ENCODE data around the gene PCLO.

PCLO gene

GRCh38 chr7:82926477-82926876 lies 236.2 kb downstream of the PCLO start:
- Histone ChIP-seq H3K18ac (ENCODE audit: low read depth in 1 of 2, low read length in 2 of 2) (no peak overlapping the region), H3K23ac (ENCODE audit: low read length in 2 of 2) (no peak overlapping the region), H2BK15ac (ENCODE audit: low read depth, poor library complexity, severe bottlenecking) (no peak overlapping the region), H2BK12ac (ENCODE audit: low read length in 2 of 2) (no peak overlapping the region), H3K9ac (ENCODE audit: low read length) (no peak overlapping the region), H3K9me3 (ENCODE audit: control insufficient read depth, low read length) (no peaks in the 10 kb centered on the region), H2AFZ (ENCODE audit: low read depth, low read length) (no peak overlapping the region), H4K91ac (ENCODE audit: low read length) (no peak overlapping the region), H3K27ac (ENCODE audit: low read length, poor library complexity, severe bottlenecking) (no peak overlapping the region), H2BK120ac (ENCODE audit: low read depth, low read length) (no peak overlapping the region), H3K4me2 (ENCODE audit: low read length, poor library complexity, severe bottlenecking) (no peak overlapping the region), H2AK5ac (ENCODE audit: low read length, severe bottlenecking) (no peak overlapping the region), H3K27me3 (ENCODE audit: control insufficient read depth in 1 of 2, insufficient read depth in 1 of 2, low read length in 2 of 2) (no peaks in the 10 kb centered on the region), H4K8ac (ENCODE audit: low read length) (no peak overlapping the region), H3K36me3 (ENCODE audit: control insufficient read depth in 1 of 2, insufficient read depth in 2 of 2, low read depth in 1 of 2, low read length in 2 of 2) (no peaks in the 10 kb centered on the region), H3K4ac (ENCODE audit: low read depth in 1 of 2, low read length in 2 of 2) (no peak overlapping the region), H2BK5ac (ENCODE audit: low read depth, low read length, poor library complexity, severe bottlenecking) (no peak overlapping the region), H3K4me1 (ENCODE audit: control insufficient read depth, insufficient read depth, low read depth, low read length) (no peaks in the 10 kb centered on the region), H3K14ac (ENCODE audit: low read length in 2 of 2) (no peak overlapping the region), H3K4me3 (ENCODE audit: insufficient read depth in 1 of 2, low read depth in 1 of 2, low read length in 2 of 2) (no peak overlapping the region), H3K79me1 (replicated peaks; ENCODE audit: low read length, poor library complexity, severe bottlenecking) (no peaks in the 10 kb centered on the region)
- 100% methylated on average over 1 of the region's 2 CpGs for WGBS
- no peak for DNase-seq

DNA sequence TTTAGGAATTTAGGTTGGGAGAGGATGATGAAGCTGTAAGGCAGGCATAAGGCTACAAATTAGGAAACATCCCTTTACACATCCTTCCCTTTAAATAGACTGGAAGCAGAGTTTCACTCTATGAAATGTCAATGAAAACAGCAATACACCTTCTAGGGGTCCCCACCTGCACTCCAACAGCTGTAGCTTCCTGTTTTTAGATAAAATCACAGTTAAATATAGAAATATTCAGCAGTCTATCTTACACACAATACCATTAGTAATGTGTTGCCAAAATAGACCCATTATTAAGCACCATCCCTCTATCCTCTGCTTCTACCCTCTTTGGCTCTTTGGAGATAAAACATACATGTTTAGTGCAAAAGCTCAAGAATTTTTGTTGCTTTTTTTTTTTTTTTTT lies 237.4 kb downstream of the PCLO start:
- H2BK15ac ChIP-seq (ENCODE audit: low read depth, poor library complexity, severe bottlenecking): no peak overlapping the region
- H3K4ac ChIP-seq (ENCODE audit: low read depth in 1 of 2, low read length in 2 of 2): no peak overlapping the region
- no peak overlapping the region for H2AFZ ChIP-seq (ENCODE audit: low read depth, low read length)
- H3K4me3 ChIP-seq (ENCODE audit: insufficient read depth in 1 of 2, low read depth in 1 of 2, low read length in 2 of 2): no peak overlapping the region
- H3K4me1 ChIP-seq (ENCODE audit: control insufficient read depth, insufficient read depth, low read depth, low read length): no peaks in the 10 kb centered on the region
- no peak overlapping the region for H3K27ac ChIP-seq (ENCODE audit: low read length, poor library complexity, severe bottlenecking)
- H3K23ac ChIP-seq (ENCODE audit: low read length in 2 of 2): no peak overlapping the region
- H3K9me3 ChIP-seq (ENCODE audit: control insufficient read depth, low read length): no peaks in the 10 kb centered on the region
- H2BK5ac ChIP-seq (ENCODE audit: low read depth, low read length, poor library complexity, severe bottlenecking): no peak overlapping the region
- H3K18ac ChIP-seq (ENCODE audit: low read depth in 1 of 2, low read length in 2 of 2): no peak overlapping the region
- no peak overlapping the region for H4K8ac ChIP-seq (ENCODE audit: low read length)
- DNase-seq: no peak
- no peak overlapping the region for H3K4me2 ChIP-seq (ENCODE audit: low read length, poor library complexity, severe bottlenecking)
- H3K79me1 ChIP-seq (replicated peaks; ENCODE audit: low read length, poor library complexity, severe bottlenecking): no peaks in the 10 kb centered on the region
- no peaks in the 10 kb centered on the region for H3K36me3 ChIP-seq (ENCODE audit: control insufficient read depth in 1 of 2, insufficient read depth in 2 of 2, low read depth in 1 of 2, low read length in 2 of 2)
- no peak overlapping the region for H2BK120ac ChIP-seq (ENCODE audit: low read depth, low read length)
- no peaks in the 10 kb centered on the region for H3K27me3 ChIP-seq (ENCODE audit: control insufficient read depth in 1 of 2, insufficient read depth in 1 of 2, low read length in 2 of 2)
- no peak overlapping the region for H2AK5ac ChIP-seq (ENCODE audit: low read length, severe bottlenecking)
- H3K14ac ChIP-seq (ENCODE audit: low read length in 2 of 2): no peak overlapping the region
- H4K91ac ChIP-seq (ENCODE audit: low read length): no peak overlapping the region
- H3K9ac ChIP-seq (ENCODE audit: low read length): no peak overlapping the region
- no peak overlapping the region for H2BK12ac ChIP-seq (ENCODE audit: low read length in 2 of 2)

- no peak overlapping the region for H2BK15ac ChIP-seq (ENCODE audit: low read depth, poor library complexity, severe bottlenecking)
- no peak overlapping the region for H4K91ac ChIP-seq (ENCODE audit: low read length)
- H2BK120ac ChIP-seq (ENCODE audit: low read depth, low read length): no peak overlapping the region
- no peak overlapping the region for H4K8ac ChIP-seq (ENCODE audit: low read length)
- H3K27me3 ChIP-seq (ENCODE audit: control insufficient read depth in 1 of 2, insufficient read depth in 1 of 2, low read length in 2 of 2): no peaks in the 10 kb centered on the region
- H3K27ac ChIP-seq (ENCODE audit: low read length, poor library complexity, severe bottlenecking): no peak overlapping the region
- H2BK12ac ChIP-seq (ENCODE audit: low read length in 2 of 2): no peak overlapping the region
- no peak for DNase-seq
- no peaks in the 10 kb centered on the region for H3K36me3 ChIP-seq (ENCODE audit: control insufficient read depth in 1 of 2, insufficient read depth in 2 of 2, low read depth in 1 of 2, low read length in 2 of 2)
- H3K23ac ChIP-seq (ENCODE audit: low read length in 2 of 2): no peak overlapping the region
- no peak overlapping the region for H2BK5ac ChIP-seq (ENCODE audit: low read depth, low read length, poor library complexity, severe bottlenecking)
- H3K9ac ChIP-seq (ENCODE audit: low read length): no peak overlapping the region
- no peak overlapping the region for H3K4me2 ChIP-seq (ENCODE audit: low read length, poor library complexity, severe bottlenecking)
- no peak overlapping the region for H3K4ac ChIP-seq (ENCODE audit: low read depth in 1 of 2, low read length in 2 of 2)
- no peaks in the 10 kb centered on the region for H3K4me1 ChIP-seq (ENCODE audit: control insufficient read depth, insufficient read depth, low read depth, low read length)
- H3K9me3 ChIP-seq (ENCODE audit: control insufficient read depth, low read length): no peaks in the 10 kb centered on the region
- H2AK5ac ChIP-seq (ENCODE audit: low read length, severe bottlenecking): no peak overlapping the region
- H3K4me3 ChIP-seq (ENCODE audit: insufficient read depth in 1 of 2, low read depth in 1 of 2, low read length in 2 of 2): no peak overlapping the region
- no peak overlapping the region for H2AFZ ChIP-seq (ENCODE audit: low read depth, low read length)
- WGBS: no CpG with 5 or more reads among the region's 1 CpG
- no peak overlapping the region for H3K14ac ChIP-seq (ENCODE audit: low read length in 2 of 2)
- H3K79me1 ChIP-seq (replicated peaks; ENCODE audit: low read length, poor library complexity, severe bottlenecking): no peaks in the 10 kb centered on the region
- H3K18ac ChIP-seq (ENCODE audit: low read depth in 1 of 2, low read length in 2 of 2): no peak overlapping the region
Observed at GRCh38 chr7:82906502-82906901, 256.2 kb downstream of the PCLO start.

GRCh38 chr7:82904871-82905270 lies 257.8 kb downstream of the PCLO start:
- DNase-seq: no peak
- 87% methylated on average over 3 of the region's 3 CpGs for WGBS

More at GRCh38 chr7:82904871-82905270, 257.8 kb downstream of the PCLO start:
- Histone ChIP-seq H3K18ac (ENCODE audit: low read depth in 1 of 2, low read length in 2 of 2) (no peak overlapping the region), H3K27ac (ENCODE audit: low read length, poor library complexity, severe bottlenecking) (no peak overlapping the region), H2BK15ac (ENCODE audit: low read depth, poor library complexity, severe bottlenecking) (no peak overlapping the region), H3K4me1 (ENCODE audit: control insufficient read depth, insufficient read depth, low read depth, low read length) (no peaks in the 10 kb centered on the region), H2BK12ac (ENCODE audit: low read length in 2 of 2) (no peak overlapping the region), H4K8ac (ENCODE audit: low read length) (no peak overlapping the region), H3K79me1 (replicated peaks; ENCODE audit: low read length, poor library complexity, severe bottlenecking) (no peaks in the 10 kb centered on the region), H3K9me3 (ENCODE audit: control insufficient read depth, low read length) (no peaks in the 10 kb centered on the region), H3K36me3 (ENCODE audit: control insufficient read depth in 1 of 2, insufficient read depth in 2 of 2, low read depth in 1 of 2, low read length in 2 of 2) (no peaks in the 10 kb centered on the region), H3K27me3 (ENCODE audit: control insufficient read depth in 1 of 2, insufficient read depth in 1 of 2, low read length in 2 of 2) (no peaks in the 10 kb centered on the region), H2BK5ac (ENCODE audit: low read depth, low read length, poor library complexity, severe bottlenecking) (no peak overlapping the region), H2AFZ (ENCODE audit: low read depth, low read length) (no peak overlapping the region), H3K23ac (ENCODE audit: low read length in 2 of 2) (no peak overlapping the region), H2BK120ac (ENCODE audit: low read depth, low read length) (no peak overlapping the region), H3K4me2 (ENCODE audit: low read length, poor library complexity, severe bottlenecking) (no peak overlapping the region), H3K4ac (ENCODE audit: low read depth in 1 of 2, low read length in 2 of 2) (no peak overlapping the region), H3K9ac (ENCODE audit: low read length) (no peak overlapping the region), H4K91ac (ENCODE audit: low read length) (no peak overlapping the region), H3K14ac (ENCODE audit: low read length in 2 of 2) (no peak overlapping the region), H3K4me3 (ENCODE audit: insufficient read depth in 1 of 2, low read depth in 1 of 2, low read length in 2 of 2) (no peak overlapping the region), H2AK5ac (ENCODE audit: low read length, severe bottlenecking) (no peak overlapping the region)
